ENCODE data around the gene PRDM16. TPM values are rescaled to one million over a fixed set of nuclear protein-coding genes. Genes with fewer than 3 reads are reported as not detected.

PRDM16 gene
- total and polyA plus RNA-seq, 2 of the 13 experiments (the other 11 are each of a cell fraction or from before 2014, with no cell fraction given), result 0.15 to 0.81 TPM

GRCh38 chr1:3472088-3472850 lies 403.3 kb downstream of the PRDM16 start (continued):
- TF ChIP-seq, protein P1, sequence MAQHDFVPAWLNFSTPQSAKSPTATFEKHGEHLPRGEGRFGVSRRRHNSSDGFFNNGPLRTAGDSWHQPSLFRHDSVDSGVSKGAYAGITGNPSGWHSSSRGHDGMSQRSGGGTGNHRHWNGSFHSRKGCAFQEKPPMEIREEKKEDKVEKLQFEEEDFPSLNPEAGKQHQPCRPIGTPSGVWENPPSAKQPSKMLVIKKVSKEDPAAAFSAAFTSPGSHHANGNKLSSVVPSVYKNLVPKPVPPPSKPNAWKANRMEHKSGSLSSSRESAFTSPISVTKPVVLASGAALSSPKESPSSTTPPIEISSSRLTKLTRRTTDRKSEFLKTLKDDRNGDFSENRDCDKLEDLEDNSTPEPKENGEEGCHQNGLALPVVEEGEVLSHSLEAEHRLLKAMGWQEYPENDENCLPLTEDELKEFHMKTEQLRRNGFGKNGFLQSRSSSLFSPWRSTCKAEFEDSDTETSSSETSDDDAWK (CRISPR knock-in tag; IDR thresholded peaks at IDR 0.05), result no peak
- TF ChIP-seq MED13 (CRISPR knock-in tag; IDR thresholded peaks at IDR 0.05) (no peak), ZFP36L1 (CRISPR knock-in tag; IDR thresholded peaks at IDR 0.05) (no peak), NFE2 (CRISPR knock-in tag; IDR thresholded peaks at IDR 0.05) (no peak), ZNF777 (CRISPR knock-in tag; IDR thresholded peaks at IDR 0.05) (no peak), PCBP1 (IDR thresholded peaks at IDR 0.05; ENCODE audit: borderline replicate concordance, low read depth, low read length) (no peak), RNF2 (conservative IDR thresholded peaks at IDR 0.05; ENCODE audit: low read depth) (no peak; the same call in 1 of the 2 replicates), NFKB2 (CRISPR knock-in tag; IDR thresholded peaks at IDR 0.05; ENCODE audit: borderline replicate concordance) (no peak), SMARCE1 (IDR thresholded peaks at IDR 0.05; ENCODE audit: borderline replicate concordance) (no peak), ZNF598 (CRISPR knock-in tag; IDR thresholded peaks at IDR 0.05; ENCODE audit: borderline replicate concordance) (peak; percentile 57; the same call in 1 of the 2 replicates), ZBTB37 (CRISPR knock-in tag; IDR thresholded peaks at IDR 0.05) (no peak), ZNF414 (CRISPR knock-in tag; IDR thresholded peaks at IDR 0.05) (0 out of 2 replicates have a peak, but pooled peaks have one; percentile 9), SAFB2 (CRISPR knock-in tag; IDR thresholded peaks at IDR 0.05; ENCODE audit: borderline replicate concordance, low read depth) (0 out of 2 replicates have a peak, but pooled peaks have one; percentile 11), ZNF879 (CRISPR knock-in tag; IDR thresholded peaks at IDR 0.05) (no peak), TCF7L2 (IDR thresholded peaks at IDR 0.05; ENCODE audit: low read depth, low read length) (no peak), ZNF274 (CRISPR knock-in tag; IDR thresholded peaks at IDR 0.05) (peak; percentile 2; the same call in 1 of the 2 replicates), BCL3 (CRISPR knock-in tag; IDR thresholded peaks at IDR 0.05) (peak; percentile 86; the same call in 1 of the 2 replicates), TARDBP (CRISPR knock-in tag; IDR thresholded peaks at IDR 0.05) (0 out of 2 replicates have a peak, but pooled peaks have one; percentile 0)
- TF ChIP-seq, protein P2, sequence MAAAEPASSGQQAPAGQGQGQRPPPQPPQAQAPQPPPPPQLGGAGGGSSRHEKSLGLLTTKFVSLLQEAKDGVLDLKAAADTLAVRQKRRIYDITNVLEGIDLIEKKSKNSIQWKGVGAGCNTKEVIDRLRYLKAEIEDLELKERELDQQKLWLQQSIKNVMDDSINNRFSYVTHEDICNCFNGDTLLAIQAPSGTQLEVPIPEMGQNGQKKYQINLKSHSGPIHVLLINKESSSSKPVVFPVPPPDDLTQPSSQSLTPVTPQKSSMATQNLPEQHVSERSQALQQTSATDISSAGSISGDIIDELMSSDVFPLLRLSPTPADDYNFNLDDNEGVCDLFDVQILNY (CRISPR knock-in tag; conservative IDR thresholded peaks at IDR 0.05), result no peak
- TF ChIP-seq, protein P3, sequence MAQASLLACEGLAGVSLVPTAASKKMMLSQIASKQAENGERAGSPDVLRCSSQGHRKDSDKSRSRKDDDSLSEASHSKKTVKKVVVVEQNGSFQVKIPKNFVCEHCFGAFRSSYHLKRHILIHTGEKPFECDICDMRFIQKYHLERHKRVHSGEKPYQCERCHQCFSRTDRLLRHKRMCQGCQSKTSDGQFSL (CRISPR knock-in tag; IDR thresholded peaks at IDR 0.05), result no peak
- TF ChIP-seq, protein P4, sequence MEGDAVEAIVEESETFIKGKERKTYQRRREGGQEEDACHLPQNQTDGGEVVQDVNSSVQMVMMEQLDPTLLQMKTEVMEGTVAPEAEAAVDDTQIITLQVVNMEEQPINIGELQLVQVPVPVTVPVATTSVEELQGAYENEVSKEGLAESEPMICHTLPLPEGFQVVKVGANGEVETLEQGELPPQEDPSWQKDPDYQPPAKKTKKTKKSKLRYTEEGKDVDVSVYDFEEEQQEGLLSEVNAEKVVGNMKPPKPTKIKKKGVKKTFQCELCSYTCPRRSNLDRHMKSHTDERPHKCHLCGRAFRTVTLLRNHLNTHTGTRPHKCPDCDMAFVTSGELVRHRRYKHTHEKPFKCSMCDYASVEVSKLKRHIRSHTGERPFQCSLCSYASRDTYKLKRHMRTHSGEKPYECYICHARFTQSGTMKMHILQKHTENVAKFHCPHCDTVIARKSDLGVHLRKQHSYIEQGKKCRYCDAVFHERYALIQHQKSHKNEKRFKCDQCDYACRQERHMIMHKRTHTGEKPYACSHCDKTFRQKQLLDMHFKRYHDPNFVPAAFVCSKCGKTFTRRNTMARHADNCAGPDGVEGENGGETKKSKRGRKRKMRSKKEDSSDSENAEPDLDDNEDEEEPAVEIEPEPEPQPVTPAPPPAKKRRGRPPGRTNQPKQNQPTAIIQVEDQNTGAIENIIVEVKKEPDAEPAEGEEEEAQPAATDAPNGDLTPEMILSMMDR (CRISPR knock-in tag; IDR thresholded peaks at IDR 0.05), result peak; percentile 19
